Lower leg skin (tissue), 3 donors: ENCODE results near the gene NPIPA1.
"Not testable (repeated sequence)": the region's sequence is repeated elsewhere in the genome, so short reads cannot be mapped to it uniquely, and the experiment has no call there.

ENCODE experiments used
- CTCF ChIP-seq, 3 donors: fragments of 450-650 bp; IDR thresholded peaks; one replicate each; pipeline ENCODE4 v1.5.1; 2016; ENCODE audit warnings: antibody characterized with exemption in 3 of 3, mild to moderate bottlenecking in 3 of 3, moderate library complexity in 2 of 3
- POLR2A ChIP-seq, 2 donors: fragments of 450-650 bp; IDR thresholded peaks; one replicate each; pipeline ENCODE4 v1.6.1; 2016 to 2017; ENCODE audit warnings: antibody characterized with exemption in 2 of 2, mild to moderate bottlenecking in 1 of 2, moderate library complexity in 1 of 2

- not testable (repeated sequence) for TF ChIP-seq POLR2A, CTCF (IDR thresholded peaks at IDR 0.05)
Measured at GRCh38 chr16:14973785-14974322, 36.6 kb downstream of the NPIPA1 start.
